ELF-1 (cell line): ENCODE results near the gene D2HGDH.
A peak's percentile ranks its signal among the peaks of the same experiment; 100 is the strongest.

ENCODE experiments used
- DNase-seq: peaks from one replicate; pipeline ENCODE4 v3.0.0-alpha.2; 2016; ENCODE audit warnings: low read depth, low spot score

The D2HGDH gene

DNA sequence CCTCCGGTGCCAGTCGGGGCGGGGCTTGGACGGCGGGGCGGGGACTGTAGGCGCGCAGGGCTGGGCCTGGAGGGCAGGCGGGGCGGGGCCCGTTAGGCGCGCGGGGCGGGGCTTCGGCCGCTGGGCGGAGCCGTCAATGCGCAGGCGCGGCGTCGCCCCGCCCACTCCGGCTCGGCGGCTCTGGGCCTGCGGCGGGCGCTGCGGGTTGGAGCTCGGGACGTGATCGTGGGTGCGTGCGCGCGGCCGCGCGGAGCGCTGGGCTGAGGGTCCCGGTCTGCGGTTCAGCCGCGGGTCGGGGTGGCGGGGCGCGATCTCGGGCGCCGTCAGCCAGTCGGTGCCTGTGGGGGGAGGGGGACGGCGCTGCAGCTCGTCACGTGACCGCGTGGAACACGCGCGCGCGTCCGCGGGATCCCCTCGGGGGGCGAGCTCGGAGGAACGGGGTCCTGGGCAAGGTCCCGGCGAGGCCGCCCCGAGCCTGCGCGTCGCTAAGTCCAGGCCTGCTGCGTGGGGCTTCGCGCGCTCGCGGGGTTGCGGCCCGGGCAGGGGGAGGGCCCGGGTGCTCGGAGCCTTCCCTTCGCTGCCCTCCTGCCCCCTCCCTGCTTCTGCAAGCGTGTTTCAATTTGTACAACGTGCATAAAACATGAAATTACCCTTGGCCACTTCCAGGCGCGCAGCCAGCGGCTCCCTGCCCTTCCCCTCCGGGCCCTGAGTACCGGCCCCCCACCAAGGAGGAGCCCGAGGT, at the start of gene D2HGDH:
D2HGDH (plus strand) TSS at position 164 of the 742 bp plus-strand sequence. CDS start 595 bp downstream, outside the sequence.
- peak; percentile 75 for DNase-seq

- no peak for DNase-seq
Measured at GRCh38 chr2:241686324-241686649, 48.1 kb upstream of the D2HGDH start.

- DNase-seq, result peak; percentile 95
Measured at GRCh38 chr2:241686650-241687425, 47.6 kb upstream of the D2HGDH start, which contains the start of gene DTYMK. DTYMK (minus strand) TSS chr2:241686815; CDS start chr2:241686783, 32 bp downstream.

- DNase-seq, result no peak
Measured at GRCh38 chr2:241689306-241689705, 45.1 kb upstream of the D2HGDH start.

DNA sequence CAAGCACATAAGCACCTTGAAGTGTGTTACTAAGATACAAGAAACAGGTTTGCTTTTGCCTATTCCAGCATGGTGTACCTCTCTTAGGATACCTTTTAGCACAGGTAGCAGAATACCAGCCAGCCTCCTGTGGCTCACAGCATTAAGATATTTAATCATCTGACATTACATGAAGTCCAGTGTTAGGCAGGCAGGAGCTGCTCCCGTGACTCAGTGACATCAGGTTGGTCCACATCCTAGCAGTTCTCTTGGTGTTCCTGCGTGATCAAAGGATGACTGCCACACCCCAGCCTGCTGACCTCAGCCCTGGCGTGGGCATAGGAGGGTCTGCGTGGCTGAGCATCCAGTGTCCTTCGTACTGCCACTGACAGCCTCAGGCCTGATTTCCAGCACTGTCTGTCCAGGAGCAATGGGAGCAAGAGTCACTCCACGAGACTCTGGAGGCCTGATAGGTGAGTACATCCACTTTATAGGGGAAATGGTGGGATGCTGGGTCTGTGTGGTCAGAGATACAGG, 44.2 kb upstream of the D2HGDH start:
- no peak for DNase-seq

GRCh38 chr2:241692448-241692847, 42.0 kb upstream of the D2HGDH start:
- no peak for DNase-seq

GRCh38 chr2:241695651-241696050, 38.8 kb upstream of the D2HGDH start:
- DNase-seq, result no peak

- DNase-seq, result no peak
Measured at GRCh38 chr2:241701149-241701398, 33.4 kb upstream of the D2HGDH start.

GRCh38 chr2:241701399-241702154, 32.9 kb upstream of the D2HGDH start, which contains the start of gene ING5:
ING5 (plus strand) TSS chr2:241702039; CDS start chr2:241702066, 27 bp downstream.
- DNase-seq, result peak; percentile 91

GRCh38 chr2:241702155-241703031, 32.0 kb upstream of the D2HGDH start:
- DNase-seq, result peak; percentile 93

DNA sequence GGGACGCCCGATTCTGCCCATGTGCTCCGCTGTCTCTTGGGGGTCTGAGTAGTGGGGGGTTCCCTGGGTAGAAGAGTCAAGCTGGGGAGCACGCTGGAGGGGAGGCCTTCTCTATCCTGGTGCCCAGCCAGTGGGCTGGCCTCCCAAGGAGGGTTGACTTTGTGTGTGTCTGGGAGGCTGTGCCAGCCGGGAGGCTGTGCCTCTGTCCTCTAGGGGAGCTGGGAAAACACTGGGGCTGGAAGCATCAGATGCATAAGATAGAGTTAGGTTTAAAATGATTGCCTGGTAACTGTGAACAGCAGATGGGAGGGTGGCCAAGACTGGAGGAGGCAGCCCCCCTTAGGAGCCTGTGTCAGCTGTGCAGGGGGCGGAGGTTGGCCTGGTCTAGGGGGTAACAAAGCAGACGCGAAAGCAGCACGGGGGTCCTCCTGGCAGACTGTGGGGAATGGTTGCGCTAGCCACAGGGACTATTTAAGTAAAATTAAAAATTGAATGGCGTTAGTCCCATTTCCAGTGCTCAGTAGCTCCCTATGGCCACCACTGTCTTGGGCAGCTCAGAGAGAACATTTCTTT, 31.3 kb upstream of the D2HGDH start:
- no peak for DNase-seq

DNA sequence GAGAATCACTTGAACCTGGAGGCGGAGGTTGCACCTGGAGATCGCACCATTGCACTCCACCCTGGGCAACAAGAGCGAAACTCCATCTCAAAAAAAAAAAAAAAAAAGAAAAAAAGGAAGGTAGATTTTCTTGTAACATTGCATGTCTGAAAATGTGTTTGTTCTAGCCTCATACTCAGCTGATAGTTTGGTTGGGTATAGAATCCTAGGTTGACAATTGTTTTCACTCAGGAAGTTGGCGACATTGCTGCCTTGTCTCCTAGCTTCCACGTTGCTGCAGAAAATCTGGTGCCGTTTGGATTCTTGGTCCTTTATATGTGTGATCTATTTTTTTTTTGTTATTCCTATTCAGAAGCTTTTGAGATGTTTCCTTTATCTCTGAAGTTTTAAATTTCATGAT, 27.9 kb upstream of the D2HGDH start:
- DNase-seq, result no peak

DNA sequence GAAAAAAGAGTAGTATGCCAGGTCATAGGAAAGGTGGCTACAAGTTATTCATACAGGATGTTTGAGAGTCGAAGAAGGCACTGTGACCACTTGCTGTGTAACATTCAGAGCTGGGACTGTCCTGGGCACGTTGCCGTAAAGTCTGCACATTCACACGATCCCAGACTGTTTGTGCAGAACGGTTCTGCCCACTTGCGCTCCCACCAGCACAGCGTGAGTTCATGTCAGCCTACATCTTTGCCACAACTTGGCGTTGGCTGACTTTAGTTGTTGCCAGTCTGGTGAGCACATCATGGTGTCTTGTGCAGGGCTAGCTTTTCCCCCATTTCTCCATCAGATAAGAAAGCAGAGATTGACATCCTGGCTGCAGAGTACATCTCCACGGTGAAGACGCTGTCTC, 25.6 kb upstream of the D2HGDH start:
- DNase-seq, result no peak

- DNase-seq, result no peak
Measured at GRCh38 chr2:241719093-241719492, 15.3 kb upstream of the D2HGDH start.

GRCh38 chr2:241720099-241720498, 14.3 kb upstream of the D2HGDH start:
- DNase-seq, result no peak

DNA sequence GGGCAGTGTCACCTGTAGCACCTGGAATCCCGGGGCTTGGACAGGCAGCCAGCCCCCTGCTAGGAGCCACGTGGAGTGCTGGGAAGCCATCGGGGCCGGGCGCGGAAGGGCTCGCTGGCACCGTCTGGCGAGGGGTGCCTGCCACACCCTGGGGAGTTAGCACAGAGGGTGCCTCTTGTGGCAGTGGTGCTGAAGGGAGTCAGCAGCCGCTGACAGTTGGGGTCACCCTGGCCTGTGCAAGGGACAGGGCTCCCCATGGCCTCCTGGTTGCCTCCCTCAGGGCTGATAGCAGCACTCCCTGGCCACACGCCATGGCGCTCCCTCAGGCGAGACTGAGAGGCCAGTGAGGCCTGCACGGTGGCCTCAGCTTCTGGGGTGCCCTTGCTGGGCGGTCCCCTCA, 13.9 kb upstream of the D2HGDH start:
- DNase-seq, result no peak

DNA sequence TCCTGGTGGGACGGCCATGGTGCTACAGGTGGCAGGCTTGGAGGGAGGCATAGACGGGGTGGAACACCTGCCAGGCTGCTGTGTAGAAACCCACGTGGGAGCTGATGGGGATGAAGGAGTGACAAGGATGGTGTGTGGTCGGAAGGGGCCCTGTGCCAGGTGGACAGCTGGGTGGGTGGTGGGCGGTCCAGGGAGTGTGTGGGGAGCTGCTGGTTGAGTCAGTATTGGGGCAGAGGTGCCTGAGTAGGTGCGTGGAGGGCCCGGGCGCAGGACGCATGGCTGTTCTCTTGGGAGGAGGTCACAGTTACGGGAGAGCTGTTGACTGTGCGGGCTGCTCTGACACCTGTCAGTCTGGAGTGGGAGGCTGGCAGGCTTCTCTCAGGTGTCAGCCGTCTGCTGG, 12.6 kb upstream of the D2HGDH start:
- no peak for DNase-seq

DNA sequence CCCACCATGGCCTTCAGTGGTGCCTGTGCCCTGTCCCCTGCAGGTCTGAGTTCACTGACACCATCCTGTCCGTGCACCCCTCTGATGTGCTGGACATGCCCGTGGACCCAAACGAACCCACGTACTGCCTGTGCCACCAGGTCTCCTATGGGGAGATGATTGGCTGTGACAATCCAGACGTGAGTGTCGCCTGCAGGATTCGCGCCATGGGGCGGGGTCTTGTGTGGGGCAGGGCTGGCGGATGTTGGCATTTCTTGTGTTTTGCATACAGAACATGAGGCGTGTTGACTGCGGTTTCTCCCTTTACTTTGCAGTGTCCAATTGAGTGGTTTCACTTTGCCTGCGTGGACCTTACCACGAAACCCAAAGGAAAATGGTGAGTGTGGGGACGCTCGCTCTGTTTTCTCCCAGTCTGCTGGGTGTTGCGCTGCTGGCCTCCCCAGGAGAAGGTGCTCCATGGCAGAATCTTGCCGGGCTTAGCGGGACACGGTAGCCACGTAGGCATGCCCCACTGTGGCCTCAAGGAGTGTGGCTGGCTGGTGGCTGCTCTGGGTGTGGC, 11.5 kb upstream of the D2HGDH start:
- no peak for DNase-seq

DNA sequence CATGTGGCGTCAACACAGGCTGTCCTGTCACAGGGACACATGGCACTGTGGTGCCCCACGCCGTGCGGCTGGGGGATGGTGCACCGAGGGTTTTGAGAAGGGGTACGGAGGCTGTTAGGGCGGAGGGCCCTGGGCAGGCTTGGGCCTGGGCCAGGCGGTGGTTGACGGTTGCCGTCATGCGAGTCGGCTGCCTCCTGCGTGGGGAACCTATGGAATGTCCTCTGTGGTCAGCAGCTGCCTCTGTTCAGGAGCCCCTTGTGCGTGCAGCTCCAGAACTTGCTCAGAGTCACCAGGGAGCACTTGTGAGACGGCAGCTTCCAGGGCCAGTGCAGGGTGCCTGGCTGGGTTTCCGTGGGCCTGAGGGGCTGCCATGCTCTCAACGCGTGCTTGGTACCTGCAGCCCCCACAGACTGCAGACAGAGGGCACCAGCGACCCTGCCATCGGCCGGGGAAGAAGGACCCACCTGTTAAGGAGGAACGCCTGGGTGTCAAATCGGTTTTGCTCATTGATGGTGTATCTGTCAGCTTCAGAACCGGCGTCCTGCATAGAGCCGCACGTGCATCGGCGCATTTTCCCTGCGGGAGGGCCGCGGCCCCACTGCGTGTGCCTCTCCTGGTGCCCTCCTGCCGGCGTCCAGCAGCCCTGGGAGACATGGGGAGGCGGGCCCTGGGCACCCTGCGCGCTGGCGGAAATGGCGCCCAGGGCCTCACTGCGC, 10.0 kb upstream of the D2HGDH start:
- peak; percentile 33 for DNase-seq
